Astrocyte (in vitro differentiated cells and primary cell): ENCODE data around the gene C21orf58. TPM values are rescaled to one million over a fixed set of nuclear protein-coding genes. Genes with fewer than 3 reads are reported as not detected.

Source experiments
- DNase-seq: peaks from one replicate; pipeline ENCODE4 v3.0.0-alpha.2; 2010; ENCODE audit warnings: low read depth
- FAIRE-seq: peaks from 2 replicates; lab custom pipeline; 2011; peaks lifted over from hg19 to GRCh38; lab: Jason Lieb, UNC
- H2AFZ ChIP-seq: 2 replicates; pipeline ENCODE4 v1.6.0; 2012; ENCODE audit warnings: low read depth, low read length, inconsistent platforms
- H3K27ac ChIP-seq: 2 replicates; pipeline ENCODE4 v1.5.1; 2011; ENCODE audit warnings: low read depth, low read length, inconsistent platforms
- H3K27me3 ChIP-seq: 2 replicates; pipeline ENCODE4 v1.6.0; 2011; ENCODE audit warnings: low read length, inconsistent platforms; ENCODE audit not compliant: insufficient read depth
- H3K36me3 ChIP-seq: 2 replicates; pipeline ENCODE4 v1.5.1; 2011; ENCODE audit warnings: low read length, inconsistent platforms; ENCODE audit not compliant: insufficient read depth
- H3K4me1 ChIP-seq: 2 replicates; pipeline ENCODE4 v1.5.1; 2011; ENCODE audit warnings: low read length, inconsistent platforms; ENCODE audit not compliant: insufficient read depth
- H3K4me2 ChIP-seq: 2 replicates; pipeline ENCODE4 v1.6.0; 2012; ENCODE audit warnings: low read length, inconsistent platforms
- H3K4me3 ChIP-seq: 2 replicates; pipeline ENCODE4 v1.5.1; 2011; ENCODE audit warnings: low read depth, mild to moderate bottlenecking, low read length, inconsistent platforms; ENCODE audit not compliant: insufficient read depth
- H3K79me2 ChIP-seq: 2 replicates; pipeline ENCODE4 v1.6.0; 2012; ENCODE audit warnings: mild to moderate bottlenecking, low read length, inconsistent platforms; ENCODE audit not compliant: insufficient read depth
- H3K9ac ChIP-seq: 2 replicates; pipeline ENCODE4 v1.6.0; 2012; ENCODE audit warnings: mild to moderate bottlenecking, low read length, inconsistent platforms
- H3K9me3 ChIP-seq: 2 replicates; pipeline ENCODE4 v1.5.1; 2012; ENCODE audit warnings: low read depth, mild to moderate bottlenecking, low read length, inconsistent platforms; ENCODE audit not compliant: insufficient read depth
- H4K20me1 ChIP-seq: 2 replicates; pipeline ENCODE4 v1.6.0; 2012; ENCODE audit warnings: low read length, inconsistent platforms; ENCODE audit not compliant: insufficient read depth
- H3K27ac Mint-ChIP-seq: one replicate; pipeline ENCODE4 v1.8.0; 2021; ENCODE audit warnings: mild to moderate bottlenecking, mixed read lengths; ENCODE audit not compliant: unreplicated experiment
- H3K27me3 Mint-ChIP-seq: one replicate; pipeline ENCODE4 v1.8.0; 2021; ENCODE audit warnings: low read depth, mixed read lengths; ENCODE audit not compliant: unreplicated experiment
- H3K36me3 Mint-ChIP-seq: one replicate; pipeline ENCODE4 v1.8.0; 2021; ENCODE audit warnings: low read depth, mixed read lengths; ENCODE audit not compliant: unreplicated experiment
- H3K4me1 Mint-ChIP-seq: one replicate; pipeline ENCODE4 v1.8.0; 2021; ENCODE audit warnings: low read depth, mixed read lengths; ENCODE audit not compliant: unreplicated experiment
- H3K4me3 Mint-ChIP-seq: one replicate; pipeline ENCODE4 v1.8.0; 2021; ENCODE audit warnings: mild to moderate bottlenecking, moderate library complexity, mixed read lengths; ENCODE audit not compliant: unreplicated experiment
- H3K9me3 Mint-ChIP-seq: one replicate; pipeline ENCODE4 v1.8.0; 2021; ENCODE audit warnings: mild to moderate bottlenecking, mixed read lengths; ENCODE audit not compliant: unreplicated experiment
- CTCF ChIP-seq: IDR thresholded peaks from 2 replicates; pipeline ENCODE4 v1.5.1; 2011; ENCODE audit warnings: low read depth, mild to moderate bottlenecking, inconsistent platforms, low read length, moderate library complexity; ENCODE audit not compliant: insufficient read depth
- EZH2 ChIP-seq: IDR thresholded peaks from 2 replicates; pipeline ENCODE4 v1.6.1; 2012; ENCODE audit warnings: mild to moderate bottlenecking, low read length, inconsistent platforms; ENCODE audit not compliant: insufficient read depth
- total RNA-seq: library from RNA; stranded (reverse); gene quantifications from 2 replicates; pipeline ENCODE4 v1.2.1, GENCODE V29; 2021

C21orf58 gene
- total RNA-seq, 1 donor from 2014 or later, result 3.2 TPM

GRCh38 chr21:46255166-46255565, 68.5 kb downstream of the C21orf58 start:
- no peaks in the 10 kb centered on the region for H3K79me2 ChIP-seq
- H2AFZ ChIP-seq, result no peak overlapping the region
- H3K4me2 ChIP-seq, result no peak overlapping the region
- TF ChIP-seq CTCF (no peak), EZH2 (no peak)
- no peaks in the 10 kb centered on the region for H3K27me3 ChIP-seq
- Mint-ChIP-seq H3K36me3 (peaks cover 48% of the 10 kb centered on the region), H3K9me3 (peaks cover 3% of the 10 kb centered on the region), H3K27me3 (no peaks in the 10 kb centered on the region), H3K4me3 (no peak overlapping the region), H3K27ac (no peak overlapping the region), H3K4me1 (no peaks in the 10 kb centered on the region)
- DNase-seq (no peak), FAIRE-seq (no peak)
- peaks cover 18% of the 10 kb centered on the region for H4K20me1 ChIP-seq
- H3K9ac ChIP-seq, result no peak overlapping the region
- H3K27ac ChIP-seq, result no peak overlapping the region
- H3K4me1 ChIP-seq, result no peaks in the 10 kb centered on the region
- peaks cover 53% of the 10 kb centered on the region for H3K36me3 ChIP-seq
- no peak overlapping the region for H3K4me3 ChIP-seq
- H3K9me3 ChIP-seq, result no peaks in the 10 kb centered on the region

GRCh38 chr21:46254208-46254975, 69.3 kb downstream of the C21orf58 start:
- Histone ChIP-seq H2AFZ (no peak overlapping the region), H3K27ac (no peak overlapping the region), H3K9ac (no peak overlapping the region), H3K79me2 (no peaks in the 10 kb centered on the region), H3K4me1 (no peaks in the 10 kb centered on the region), H3K36me3 (peaks cover 49% of the 10 kb centered on the region), H4K20me1 (peaks cover 19% of the 10 kb centered on the region), H3K27me3 (no peaks in the 10 kb centered on the region), H3K9me3 (no peaks in the 10 kb centered on the region), H3K4me3 (no peak overlapping the region), H3K4me2 (no peak overlapping the region)
- peaks cover 52% of the 10 kb centered on the region for H3K36me3 Mint-ChIP-seq
- DNase-seq (no peak), FAIRE-seq (no peak)
- peaks cover 3% of the 10 kb centered on the region for H3K9me3 Mint-ChIP-seq
- H3K27ac Mint-ChIP-seq, result no peak overlapping the region
- no peak overlapping the region for H3K4me3 Mint-ChIP-seq
- no peaks in the 10 kb centered on the region for H3K4me1 Mint-ChIP-seq
- no peaks in the 10 kb centered on the region for H3K27me3 Mint-ChIP-seq
- TF ChIP-seq EZH2 (no peak), CTCF (no peak)

- no peak overlapping the region for H3K27ac Mint-ChIP-seq
- Histone ChIP-seq H3K27me3 (no peaks in the 10 kb centered on the region), H3K36me3 (peaks cover 50% of the 10 kb centered on the region)
Observed at GRCh38 chr21:46253610-46254124, 70.0 kb downstream of the C21orf58 start.

More at GRCh38 chr21:46253610-46254124, 70.0 kb downstream of the C21orf58 start:
- no peak overlapping the region for H3K4me2 ChIP-seq
- H3K4me1 ChIP-seq, result no peaks in the 10 kb centered on the region
- no peak overlapping the region for H2AFZ ChIP-seq
- Mint-ChIP-seq H3K36me3 (peaks cover 52% of the 10 kb centered on the region), H3K27me3 (no peaks in the 10 kb centered on the region), H3K4me3 (no peak overlapping the region), H3K4me1 (no peaks in the 10 kb centered on the region), H3K9me3 (peaks cover 3% of the 10 kb centered on the region)
- no peak overlapping the region for H3K27ac ChIP-seq
- FAIRE-seq, result no peak
- peaks cover 19% of the 10 kb centered on the region for H4K20me1 ChIP-seq
- no peak for TF ChIP-seq CTCF
- no peak for TF ChIP-seq EZH2
- H3K79me2 ChIP-seq, result no peaks in the 10 kb centered on the region
- DNase-seq, result no peak
- H3K9ac ChIP-seq, result no peak overlapping the region
- H3K4me3 ChIP-seq, result no peak overlapping the region
- H3K9me3 ChIP-seq, result no peaks in the 10 kb centered on the region
